ENCODE data around the gene MICAL2.

Gene MICAL2

DNA sequence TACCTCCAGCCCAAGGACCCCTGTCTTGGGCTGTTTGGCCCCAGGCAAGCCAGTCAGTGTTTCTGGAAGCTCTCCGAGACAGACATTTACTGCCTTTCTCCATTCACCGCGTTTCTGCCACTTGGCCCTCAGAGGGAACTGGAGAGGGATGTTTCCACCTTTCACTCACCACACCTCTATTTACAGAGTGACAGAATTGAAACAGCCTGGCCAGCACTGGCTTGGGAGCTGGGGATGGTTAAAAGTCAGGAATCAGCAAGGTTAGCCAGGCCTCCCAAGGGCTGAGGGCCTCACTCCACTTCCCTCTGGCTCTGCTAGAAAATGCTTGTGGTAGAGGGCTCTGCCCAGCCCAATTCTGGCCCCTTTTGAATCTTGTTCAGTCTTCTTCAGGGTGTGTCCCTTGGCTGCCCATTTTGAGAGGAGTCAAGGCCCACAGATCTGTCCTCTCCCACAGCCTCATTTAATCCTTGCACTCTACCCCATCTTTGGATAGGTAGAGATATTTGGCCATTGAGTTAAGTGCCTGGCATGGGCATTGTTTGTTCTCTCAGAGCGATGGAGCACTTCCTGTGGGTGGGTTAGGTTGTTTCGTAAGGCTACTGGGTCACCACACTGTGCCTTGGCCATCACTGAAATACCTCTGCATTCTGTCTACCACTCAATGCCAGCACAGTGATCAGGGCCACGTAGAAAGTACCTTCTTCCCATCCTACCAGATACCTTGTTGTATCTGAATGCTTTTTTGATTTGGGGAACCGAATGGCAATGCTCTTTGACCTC lies 119.2 kb downstream of the MICAL2 start:
- no peak for DNase-seq (ENCODE audit: low read depth in 3 of 3)

GRCh38 chr11:12232160-12232559 lies 121.8 kb downstream of the MICAL2 start:
- no peak for DNase-seq (ENCODE audit: low read depth in 3 of 3)

DNA sequence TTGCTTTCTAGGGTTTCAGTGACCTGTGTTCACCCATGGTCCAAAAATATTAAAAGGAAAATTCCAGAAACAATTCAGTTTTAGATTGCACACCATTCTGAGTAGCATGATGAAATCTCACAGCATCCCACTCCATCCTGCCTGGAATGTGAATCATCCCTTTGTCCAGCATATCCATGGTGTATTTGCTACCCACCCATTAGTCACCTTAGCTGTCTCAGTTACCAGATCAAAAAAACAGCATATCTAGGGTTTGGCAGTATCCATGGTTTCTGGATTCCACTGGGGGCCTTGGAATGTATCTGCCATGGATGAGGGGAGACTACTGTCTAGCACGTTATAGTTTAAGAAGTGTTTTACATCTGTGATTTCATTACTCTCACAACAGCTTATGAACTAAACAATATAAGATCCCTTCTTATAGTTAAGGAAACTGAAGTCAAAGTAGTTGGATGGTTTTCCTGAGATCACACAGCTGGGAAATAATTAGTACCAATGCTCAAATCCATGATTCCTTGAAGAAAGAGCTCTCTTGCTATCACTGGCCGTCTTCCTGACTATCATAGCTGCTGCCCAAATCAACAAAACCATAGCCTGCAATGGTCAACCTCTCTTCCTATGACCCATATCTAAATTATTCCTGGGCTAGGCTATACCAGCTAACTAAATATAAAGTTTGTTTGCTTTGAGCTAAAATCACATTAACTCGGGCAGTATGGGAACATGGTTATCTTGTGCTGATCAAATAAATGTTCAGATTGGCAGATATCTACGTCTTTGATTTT lies 122.6 kb downstream of the MICAL2 start:
- DNase-seq (ENCODE audit: low read depth in 3 of 3) = no peak

GRCh38 chr11:12233602-12233925 lies 123.2 kb downstream of the MICAL2 start:
- DNase-seq (ENCODE audit: low read depth in 3 of 3) = no peak

DNA sequence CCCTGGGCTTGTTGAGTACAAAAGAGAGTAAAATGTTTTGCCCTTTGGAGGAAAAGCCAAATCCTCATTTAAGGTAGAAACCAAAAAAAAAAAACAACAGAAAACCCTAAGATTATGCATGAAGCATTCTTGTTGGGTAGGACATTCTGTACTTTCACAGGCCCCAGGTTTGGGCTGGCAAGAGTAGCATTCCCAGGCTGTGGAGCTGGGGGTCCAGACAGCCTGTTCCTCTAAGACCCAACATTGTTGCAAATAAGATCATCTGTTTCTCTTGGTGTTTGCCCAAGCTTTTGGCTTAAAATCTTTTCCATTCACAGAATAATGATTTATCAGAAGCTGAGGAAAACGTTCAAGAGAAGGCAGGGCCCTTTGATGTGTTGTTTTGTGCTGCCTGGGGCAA lies 123.8 kb downstream of the MICAL2 start:
- DNase-seq (ENCODE audit: low read depth in 3 of 3) = no peak

DNA sequence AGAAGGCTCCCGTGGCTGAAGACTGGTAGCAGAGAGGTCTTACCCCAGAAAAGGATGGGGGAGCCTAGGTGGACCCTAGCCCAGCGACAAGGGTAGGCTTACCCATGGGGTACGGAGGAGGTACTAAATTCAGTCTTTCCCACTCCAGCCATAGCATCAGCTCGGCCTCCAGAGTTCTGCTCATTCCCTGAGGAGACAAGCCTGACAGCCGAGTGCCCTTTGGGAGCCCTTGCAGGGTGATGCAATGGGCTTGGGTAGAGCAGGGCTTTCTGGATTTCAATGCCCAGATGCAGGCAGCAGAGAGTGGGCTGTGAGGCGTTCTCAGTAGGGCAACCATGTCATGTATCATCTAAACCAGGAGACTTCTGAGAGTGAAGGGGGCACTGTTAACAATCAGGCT lies 124.7 kb downstream of the MICAL2 start:
- DNase-seq (ENCODE audit: low read depth in 3 of 3) = no peak

DNA sequence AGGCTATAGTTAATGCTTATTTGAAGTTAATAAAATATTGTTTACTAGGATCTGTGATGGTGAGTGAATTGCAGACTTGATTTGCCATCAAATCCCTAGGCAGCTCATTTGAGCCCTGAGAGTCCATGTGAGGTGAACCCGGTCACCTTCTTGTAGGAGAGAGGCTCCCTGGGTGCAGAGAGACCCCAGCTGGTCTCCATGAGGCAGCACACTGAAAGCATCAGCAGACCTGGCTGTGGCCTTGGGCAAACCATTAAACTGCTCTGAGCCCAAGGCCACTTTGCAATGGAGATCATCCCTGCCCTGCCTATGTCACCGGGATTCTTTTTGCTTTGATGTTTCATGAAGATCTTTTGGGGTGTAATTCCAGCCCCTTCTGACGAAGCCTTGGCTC lies 125.2 kb downstream of the MICAL2 start:
- DNase-seq (ENCODE audit: low read depth in 3 of 3) = no peak

GRCh38 chr11:12235947-12236743 lies 125.8 kb downstream of the MICAL2 start:
- DNase-seq (ENCODE audit: low read depth in 3 of 3) = peak in 2 of 3 experiments; percentile 32 to 38

DNA sequence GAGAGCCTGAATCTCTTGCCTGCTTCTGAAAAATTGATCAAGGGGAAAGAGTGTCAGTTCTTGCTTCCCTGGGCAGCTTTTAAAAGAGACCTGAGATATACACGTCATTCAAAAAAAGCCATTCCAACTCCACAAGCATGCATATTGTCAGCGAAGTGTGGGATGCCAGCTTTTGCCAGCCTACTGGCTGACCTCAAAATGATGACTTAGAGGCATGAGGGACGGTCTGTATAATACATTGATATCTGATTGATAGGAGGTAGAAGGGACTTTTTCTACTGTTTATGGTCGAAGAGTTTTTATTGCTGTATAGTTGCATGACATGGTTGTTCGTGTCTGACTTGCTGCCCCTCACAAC lies 126.3 kb downstream of the MICAL2 start:
- no peak for DNase-seq (ENCODE audit: low read depth in 3 of 3)

GRCh38 chr11:12237381-12237784 lies 127.0 kb downstream of the MICAL2 start:
- no peak for DNase-seq (ENCODE audit: low read depth in 3 of 3)

DNA sequence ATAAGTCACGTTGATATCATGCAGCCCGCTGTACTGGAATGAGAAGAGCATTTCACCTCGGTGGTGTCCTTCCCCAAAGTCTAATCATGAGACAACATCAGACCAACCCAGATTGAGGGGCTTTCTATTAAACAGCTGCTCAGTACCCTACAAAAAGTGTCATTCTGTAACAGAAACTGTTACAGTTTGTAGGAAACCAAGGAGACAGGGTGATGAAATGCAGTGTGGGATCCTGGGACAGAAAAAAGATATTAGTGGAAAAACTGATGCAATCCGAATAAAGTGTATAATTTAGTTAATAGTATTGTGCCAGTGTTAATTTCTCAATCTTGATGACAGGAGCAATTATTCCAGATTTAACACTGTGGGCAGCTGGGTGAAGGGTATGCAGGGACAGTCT lies 128.0 kb downstream of the MICAL2 start:
- DNase-seq (ENCODE audit: low read depth in 3 of 3) = no peak

DNA sequence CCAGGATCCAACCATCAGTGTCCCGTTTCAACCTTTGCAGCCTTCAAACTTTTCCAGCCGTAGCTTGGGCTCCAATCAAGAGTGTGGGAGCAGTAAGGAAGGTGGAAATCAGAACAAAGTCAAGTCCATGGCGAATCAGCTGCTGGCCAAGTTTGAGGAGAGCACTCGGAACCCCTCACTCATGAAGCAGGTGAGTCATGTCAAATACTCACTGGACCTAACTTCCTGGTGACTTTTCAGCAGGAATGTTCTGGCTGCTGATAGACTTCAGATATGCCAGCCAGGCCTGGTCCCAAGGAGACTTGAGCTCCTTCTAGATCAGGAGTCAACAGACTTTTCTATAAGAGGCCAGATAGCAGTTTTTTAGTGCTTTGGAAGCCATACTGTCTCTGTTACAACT lies 129.0 kb downstream of the MICAL2 start:
- no peak for DNase-seq (ENCODE audit: low read depth in 3 of 3)

GRCh38 chr11:12239804-12240371 lies 129.5 kb downstream of the MICAL2 start:
- DNase-seq (ENCODE audit: low read depth in 3 of 3) = no peak

- DNase-seq (ENCODE audit: low read depth in 3 of 3) = no peak
Measured at GRCh38 chr11:12240677-12241076, 130.3 kb downstream of the MICAL2 start.

- DNase-seq (ENCODE audit: low read depth in 3 of 3) = no peak
Measured at GRCh38 chr11:12241401-12241800, 131.0 kb downstream of the MICAL2 start.

DNA sequence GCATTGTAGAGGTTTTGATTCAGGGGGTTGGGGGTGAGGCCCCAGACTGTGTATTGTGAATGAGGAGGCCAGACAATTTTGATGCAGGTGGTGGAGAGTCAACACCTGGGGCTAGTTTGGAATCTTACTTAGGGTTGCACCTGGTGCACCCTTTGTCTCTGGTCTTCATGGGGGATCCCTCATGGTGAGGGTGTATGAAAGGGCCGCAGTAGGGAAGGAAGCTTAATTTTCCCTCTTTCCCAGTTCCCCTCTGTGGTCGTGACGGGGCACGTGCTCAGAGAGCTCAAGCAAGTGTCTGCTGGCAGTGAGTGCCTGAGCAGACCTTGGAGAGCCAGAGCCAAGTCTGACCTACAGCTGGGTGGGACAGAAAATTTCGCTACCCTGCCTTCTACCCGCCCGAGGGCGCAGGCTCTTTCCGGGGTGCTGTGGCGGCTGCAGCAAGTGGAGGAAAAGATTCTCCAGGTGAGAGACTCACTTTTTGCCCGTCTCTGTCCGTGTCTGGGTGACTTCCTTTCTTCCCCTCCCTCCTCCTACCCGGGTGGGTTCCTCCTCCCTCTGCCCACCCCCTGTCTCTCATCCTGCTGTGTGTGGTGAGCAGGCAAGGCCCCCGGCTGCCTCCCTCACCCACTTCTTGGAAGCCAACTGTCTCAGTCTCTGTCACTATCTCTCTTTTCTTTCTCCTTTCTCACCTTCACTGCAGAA lies 131.7 kb downstream of the MICAL2 start:
- peak in 1 of 3 experiments; percentile 22 for DNase-seq (ENCODE audit: low read depth in 3 of 3)

GRCh38 chr11:12242966-12243365 lies 132.6 kb downstream of the MICAL2 start:
- DNase-seq (ENCODE audit: low read depth in 3 of 3) = no peak

- DNase-seq (ENCODE audit: low read depth in 3 of 3) = no peak
Measured at GRCh38 chr11:12243486-12243885, 133.1 kb downstream of the MICAL2 start.

DNA sequence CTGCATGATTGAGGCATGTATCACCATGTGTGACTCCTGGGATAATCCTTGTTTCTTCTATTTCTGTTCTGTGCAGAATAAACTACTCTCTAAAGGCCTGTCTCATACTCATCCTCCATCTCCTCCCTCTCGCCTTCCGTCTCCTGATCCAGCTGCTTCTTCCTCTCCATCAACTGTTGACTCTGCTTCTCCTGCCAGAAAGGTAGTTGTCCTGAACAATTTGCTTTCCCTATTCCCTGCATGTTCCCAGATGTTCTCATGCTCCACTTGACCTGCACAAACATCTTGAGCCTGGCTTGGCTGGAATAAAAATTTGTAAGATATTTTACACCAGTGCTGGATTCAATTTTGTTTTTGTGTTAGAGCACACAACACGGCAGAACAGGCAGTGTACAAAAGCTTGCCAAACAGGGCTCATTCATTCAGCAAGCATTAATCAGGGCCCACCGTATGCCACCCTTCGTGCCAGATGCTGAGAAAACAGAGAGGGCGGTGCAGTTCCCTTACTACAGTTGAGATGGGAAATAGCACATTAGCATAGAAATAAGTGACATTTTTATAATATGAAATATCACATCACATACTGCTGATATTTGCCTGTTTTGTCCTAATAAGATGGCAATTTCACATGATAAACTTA lies 133.6 kb downstream of the MICAL2 start:
- DNase-seq (ENCODE audit: low read depth in 3 of 3) = no peak

DNA sequence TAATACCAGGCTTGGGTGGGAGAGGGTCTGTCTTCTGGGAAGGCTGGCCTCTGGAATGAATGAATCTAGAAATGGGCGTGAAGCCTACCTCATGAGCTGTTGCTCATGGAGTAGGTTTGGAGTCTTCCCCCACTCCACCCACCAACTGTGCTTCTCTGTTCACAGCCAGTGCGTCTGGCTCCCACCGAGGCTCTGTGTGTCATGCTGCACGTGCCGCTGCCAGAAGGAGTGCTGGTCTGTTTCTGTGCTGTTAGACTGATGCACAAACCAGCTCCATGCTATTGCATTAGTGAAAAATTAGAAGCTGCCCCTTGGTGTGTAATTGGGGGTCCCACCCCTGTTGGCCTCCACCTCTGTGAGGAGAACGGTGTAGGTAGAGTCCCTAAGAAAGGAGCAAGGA lies 134.7 kb downstream of the MICAL2 start:
- DNase-seq (ENCODE audit: low read depth in 3 of 3) = no peak

- DNase-seq (ENCODE audit: low read depth in 3 of 3) = no peak
Measured at GRCh38 chr11:12245549-12246016, 135.2 kb downstream of the MICAL2 start.

All from stimulated activated CD4-positive, alpha-beta T cell treated with anti-CD3 and anti-CD28 coated beads, TNF-alpha, amount 100 ng/mL, for 24 hours (primary cell).